Measurements from ENCODE around the gene TRMT11.
"Not testable (repeated sequence)": the region's sequence is repeated elsewhere in the genome, so short reads cannot be mapped to it uniquely, and the experiment has no call there.

Gene TRMT11

DNA sequence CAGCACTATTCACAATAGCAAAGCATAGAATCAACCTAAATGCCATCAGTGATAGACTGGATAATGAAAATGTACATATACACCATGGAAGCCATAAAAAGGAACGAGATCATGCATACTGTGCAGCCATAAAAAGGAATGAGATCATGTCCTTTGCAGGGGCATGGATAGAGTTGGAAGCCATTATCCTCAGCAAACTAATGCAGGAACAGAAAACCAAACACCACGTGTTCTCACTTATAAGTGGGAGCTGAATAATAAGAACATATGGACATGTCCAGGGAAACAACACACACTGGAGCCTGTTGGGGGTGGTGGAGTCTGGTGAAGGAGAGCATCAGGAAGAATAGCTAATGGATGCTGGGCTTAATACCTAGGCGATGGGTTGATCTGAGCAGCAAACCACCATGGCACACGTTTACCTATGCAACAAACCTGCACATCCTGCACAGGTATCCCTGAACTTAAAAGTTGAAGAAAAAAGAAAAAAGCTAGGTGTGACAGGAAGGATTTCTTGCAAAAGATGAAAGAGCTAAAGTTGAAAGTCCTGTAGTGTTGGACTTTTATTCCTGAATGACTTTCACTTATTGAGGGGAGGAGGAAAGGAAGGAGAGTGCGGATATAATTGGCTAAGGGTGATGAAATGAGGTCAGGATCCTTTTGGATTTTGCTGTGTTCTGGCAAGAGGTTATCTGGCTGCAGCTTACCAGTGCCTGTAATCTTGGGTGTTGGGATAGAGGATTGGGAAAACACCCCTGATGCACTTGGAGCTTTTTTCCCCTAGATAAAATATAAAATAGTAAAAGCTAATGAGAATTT is 8.5 kb downstream of the TRMT11 start:
- DNase-seq: no peak

- DNase-seq: peak; percentile 79
Observed at GRCh38 chr6:125995972-125996580, 9.7 kb downstream of the TRMT11 start.

DNA sequence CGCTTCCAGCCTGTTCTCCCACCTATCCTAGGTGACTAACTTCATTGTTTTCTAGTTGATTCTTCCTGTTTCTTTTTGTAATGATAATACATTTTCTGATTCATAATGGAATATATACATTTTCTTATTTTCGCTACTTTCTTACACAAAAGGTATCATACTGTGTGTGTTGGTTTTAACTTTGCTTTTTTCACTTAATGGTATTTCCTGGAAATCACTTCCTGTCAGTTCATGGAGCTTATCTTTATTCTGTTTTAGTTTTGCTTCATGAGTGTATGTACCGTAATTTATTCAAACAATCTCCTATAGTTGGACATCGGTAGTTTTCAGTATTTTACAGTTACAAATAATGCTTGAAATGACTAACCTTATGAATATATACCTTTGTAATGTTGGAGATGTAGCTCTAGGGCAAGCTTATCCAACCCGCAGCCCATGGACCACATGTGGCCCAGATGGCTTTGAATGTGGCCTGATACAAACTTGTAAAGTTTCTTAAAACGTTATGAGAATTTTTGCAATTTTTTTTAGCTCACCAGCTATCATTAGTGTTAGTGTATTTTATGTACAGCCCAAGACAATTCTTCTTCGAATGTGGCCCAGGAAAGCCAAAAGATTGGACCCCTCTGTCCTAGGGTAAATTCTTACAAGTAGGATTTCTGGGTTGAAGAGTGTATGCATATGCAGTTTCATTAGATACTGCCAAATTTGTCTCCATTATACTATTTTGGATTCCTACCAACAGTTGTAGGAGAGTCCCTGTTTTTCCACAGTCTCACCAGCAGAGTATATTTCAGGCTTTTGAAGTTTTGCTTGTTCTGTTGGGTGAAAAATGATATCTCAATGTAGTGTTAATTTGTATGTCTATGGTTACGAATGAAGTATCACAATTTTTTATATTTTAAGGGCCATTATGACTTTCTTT is 16.7 kb downstream of the TRMT11 start:
- DNase-seq: no peak

DNA sequence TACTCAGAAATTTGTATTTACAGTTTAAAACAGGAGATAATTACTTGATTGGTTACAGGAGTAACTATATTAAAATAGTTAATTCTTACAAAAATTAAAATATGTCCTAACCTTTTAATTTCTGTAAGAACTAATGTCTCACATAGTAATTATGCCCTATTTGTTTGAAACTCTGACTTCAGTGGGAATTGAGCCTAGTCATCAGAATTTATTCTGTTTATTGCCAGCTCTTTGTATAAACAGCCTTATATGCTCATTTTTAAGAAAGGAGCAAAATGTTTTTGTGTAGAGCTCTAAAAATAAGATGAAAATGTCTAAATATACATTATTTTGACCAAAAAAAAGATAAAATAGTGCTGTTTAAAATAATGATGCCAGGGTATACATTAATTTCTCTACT is 21.5 kb downstream of the TRMT11 start:
- no peak for DNase-seq

- DNase-seq: no peak
Observed at GRCh38 chr6:126010040-126010439, 23.7 kb downstream of the TRMT11 start.

- no peak for DNase-seq
Observed at GRCh38 chr6:126015863-126016262, 29.5 kb downstream of the TRMT11 start.

DNA sequence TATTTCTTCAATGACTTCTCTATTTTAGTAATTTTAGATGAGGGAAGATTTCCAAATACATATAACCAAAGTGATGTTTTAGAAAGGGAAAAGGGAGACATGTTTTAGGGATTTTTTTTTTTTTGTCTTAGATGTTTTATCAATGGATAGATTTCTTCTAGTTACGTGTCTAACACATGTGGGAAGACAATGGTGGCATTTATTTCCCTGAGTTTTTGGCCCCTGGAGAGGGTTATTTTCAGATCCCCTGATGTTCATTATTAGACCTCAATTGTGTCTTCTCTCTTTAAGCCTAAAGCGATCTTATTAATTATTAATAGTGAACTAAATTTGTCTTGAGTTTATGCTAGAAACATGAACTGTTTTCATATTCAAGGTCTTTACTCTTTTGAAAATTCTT is 30.3 kb downstream of the TRMT11 start:
- no peak for DNase-seq

DNA sequence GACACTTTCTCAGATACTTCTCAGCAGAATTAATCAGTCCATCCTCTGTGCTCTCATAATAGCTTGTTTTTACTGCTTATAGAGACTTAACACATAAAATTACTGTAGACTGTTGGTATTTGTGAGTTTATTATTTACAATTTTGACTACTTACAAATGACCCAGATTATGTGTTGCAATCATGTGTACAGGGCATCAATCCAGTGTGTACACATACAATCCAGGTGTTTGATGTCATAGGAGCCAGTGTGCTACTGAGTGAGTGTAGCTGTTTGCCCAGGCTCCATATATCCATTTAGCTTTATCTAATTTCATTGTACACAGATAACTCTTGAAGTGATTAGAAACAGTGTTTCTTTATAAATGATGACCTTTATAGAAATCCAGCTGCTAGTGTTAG is 31.3 kb downstream of the TRMT11 start:
- DNase-seq: no peak

DNA sequence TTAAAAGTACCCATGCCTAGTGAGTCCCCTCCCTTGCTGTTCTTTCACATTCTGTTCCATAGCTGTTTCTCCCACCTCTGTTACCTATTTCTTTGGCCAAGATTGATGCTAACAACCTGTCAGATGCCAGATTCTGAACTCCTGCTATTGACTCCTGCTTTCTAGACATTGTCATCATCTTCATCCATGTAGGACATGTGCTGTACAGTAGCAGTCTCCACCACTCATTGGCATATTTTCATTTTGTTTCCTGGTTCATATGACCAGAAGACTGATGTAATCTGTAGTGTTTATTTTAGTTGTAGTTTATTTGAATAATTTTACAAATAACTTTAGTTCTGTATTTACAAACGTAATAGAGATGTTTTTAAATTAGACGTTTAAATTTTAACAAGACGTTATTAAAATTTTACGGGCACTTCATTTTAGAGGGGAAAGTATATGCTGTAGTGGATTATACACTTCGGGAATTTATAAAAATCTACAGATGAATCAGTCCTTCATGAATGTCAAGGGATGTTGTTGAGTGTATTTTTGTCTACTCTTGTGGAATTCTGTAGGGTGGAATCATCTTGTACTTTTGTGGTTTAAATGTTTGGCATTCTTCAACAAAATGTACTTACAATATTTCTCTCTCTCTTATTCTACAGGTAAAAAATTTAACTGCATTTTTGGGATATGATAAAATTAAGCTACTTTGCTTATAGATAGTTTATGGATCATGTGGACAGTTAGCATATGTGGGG is 34.1 kb downstream of the TRMT11 start:
- no peak for DNase-seq

- not testable (repeated sequence) for DNase-seq
Observed at GRCh38 chr6:126023474-126023873, 37.1 kb downstream of the TRMT11 start.

GRCh38 chr6:126026001-126026400 is 39.7 kb downstream of the TRMT11 start:
- DNase-seq: no peak

DNA sequence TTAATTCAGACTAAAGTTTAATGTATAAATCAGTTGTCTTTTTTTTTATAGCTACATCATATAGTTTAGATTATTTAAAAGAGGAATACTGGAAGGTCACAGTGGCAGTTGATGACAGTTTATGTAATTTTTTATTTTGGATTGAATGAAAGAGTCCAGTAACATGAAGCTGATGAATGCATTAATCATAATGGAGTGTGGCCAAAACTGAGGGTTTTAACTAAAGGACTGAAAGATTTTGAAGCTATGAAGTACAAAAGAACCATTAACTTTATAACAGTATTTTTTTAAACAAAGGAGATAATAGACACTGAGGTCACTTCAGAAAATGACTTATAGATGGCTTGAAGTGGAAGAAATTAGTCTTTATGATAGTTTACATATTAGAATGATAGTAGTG is 41.3 kb downstream of the TRMT11 start:
- DNase-seq: no peak

DNA sequence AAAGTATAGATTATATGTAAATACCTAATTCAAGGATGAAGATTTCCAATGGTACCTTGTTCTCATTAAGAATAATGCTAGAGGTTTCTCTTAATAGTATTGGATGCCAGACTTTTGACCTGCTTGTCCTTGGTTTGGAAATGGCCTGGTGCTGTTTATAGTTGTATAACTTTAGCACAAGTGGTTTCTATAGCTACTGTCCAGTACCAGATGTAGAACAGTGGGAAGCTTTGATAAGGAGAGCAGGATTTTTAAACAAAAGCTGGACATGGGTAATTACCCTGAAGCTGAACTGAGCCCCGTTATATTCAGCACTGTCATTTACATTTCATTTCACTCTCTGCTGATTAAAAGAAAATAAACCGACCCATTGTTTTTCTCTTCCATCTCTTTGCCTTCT is 43.7 kb downstream of the TRMT11 start:
- no peak for DNase-seq

- DNase-seq: peak; percentile 5
Observed at GRCh38 chr6:126033696-126034095, 47.4 kb downstream of the TRMT11 start.

- no peak for DNase-seq
Observed at GRCh38 chr6:126034656-126035055, 48.3 kb downstream of the TRMT11 start.

- DNase-seq: no peak
Observed at GRCh38 chr6:126035764-126036163, 49.4 kb downstream of the TRMT11 start.

DNA sequence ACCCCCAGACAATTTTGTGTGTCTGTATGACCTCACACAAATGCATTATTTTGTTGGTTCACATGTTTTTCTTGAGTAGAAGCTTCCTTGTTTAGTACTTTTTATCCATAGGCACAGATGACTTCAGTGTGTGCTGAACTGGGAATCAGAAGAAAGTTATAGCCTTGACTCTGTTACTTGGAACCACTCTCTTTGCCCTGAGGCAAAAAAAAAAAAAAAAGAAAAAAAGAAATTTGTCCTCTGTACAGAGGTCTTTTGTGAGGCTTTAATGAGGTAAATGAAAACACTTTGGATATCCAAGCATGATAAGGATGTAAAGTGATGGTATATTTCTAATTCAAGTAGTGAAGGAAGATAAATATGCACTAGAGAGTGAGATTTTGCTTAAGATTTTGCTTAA is 51.9 kb downstream of the TRMT11 start:
- no peak for DNase-seq

DNA sequence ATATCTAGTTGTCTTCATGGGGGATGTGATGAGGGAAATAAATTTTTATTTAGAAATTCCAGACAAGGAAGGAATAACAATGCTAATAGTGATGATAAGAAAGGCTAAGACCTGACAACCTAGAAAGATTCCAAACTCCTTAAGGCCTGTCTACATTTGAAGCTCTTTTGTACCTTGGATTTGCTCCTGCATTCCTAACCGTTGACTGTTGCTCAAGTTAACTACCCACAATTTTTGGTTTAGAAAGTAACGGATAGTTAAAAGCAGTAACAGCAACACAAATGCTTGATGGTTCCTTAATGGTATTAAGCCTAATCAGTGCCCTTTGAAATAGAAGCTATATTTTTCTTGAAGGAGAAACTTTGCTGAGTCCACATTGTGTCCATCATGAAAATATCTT is 52.9 kb downstream of the TRMT11 start:
- no peak for DNase-seq

DNA sequence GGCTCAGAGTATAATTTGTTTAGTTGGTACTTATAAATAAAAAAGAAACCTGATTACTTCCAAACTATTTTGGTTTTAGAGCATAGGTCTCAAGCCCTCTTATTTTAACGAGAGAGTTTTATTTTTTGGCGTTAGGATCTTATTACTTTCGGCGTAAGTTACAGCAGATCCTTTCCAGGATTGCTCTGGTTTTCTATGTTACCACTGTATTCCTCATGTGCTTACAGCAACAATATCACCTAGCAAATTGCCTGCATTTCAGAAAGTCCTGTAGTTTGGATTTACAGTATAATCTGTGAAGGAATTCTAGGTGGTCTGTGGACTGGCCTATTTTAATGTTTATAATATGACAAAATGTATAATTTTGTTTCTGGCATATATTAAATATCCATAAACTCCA is 54.1 kb downstream of the TRMT11 start:
- no peak for DNase-seq

GRCh38 chr6:126040826-126041225 is 54.5 kb downstream of the TRMT11 start:
- no peak for DNase-seq

DNA sequence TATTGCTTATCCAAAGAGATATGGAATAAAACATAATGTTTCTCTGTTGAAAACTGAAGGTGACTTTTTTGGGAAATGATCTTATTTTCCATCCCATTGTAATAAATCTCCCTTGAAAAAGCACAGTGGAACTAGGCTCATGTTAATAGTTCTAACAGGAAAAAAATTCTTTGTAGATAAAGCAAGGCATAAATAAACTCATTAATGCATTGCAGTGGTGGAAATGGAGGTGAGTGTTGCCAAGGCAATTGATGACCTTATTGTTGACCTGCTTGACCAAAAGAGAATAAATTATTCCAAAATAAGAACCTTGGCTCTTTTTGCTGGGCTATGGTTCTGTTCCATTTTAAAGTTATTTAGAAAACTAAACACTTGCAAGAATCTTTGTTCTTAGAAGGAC is 55.2 kb downstream of the TRMT11 start:
- no peak for DNase-seq

- DNase-seq: no peak
Observed at GRCh38 chr6:126042001-126042419, 55.7 kb downstream of the TRMT11 start.

GRCh38 chr6:126047648-126048047 is 61.3 kb downstream of the TRMT11 start:
- no peak for DNase-seq
